Osteoblast (primary cell): ENCODE data around the gene SND1. TPM values are rescaled to one million over a fixed set of nuclear protein-coding genes. Genes with fewer than 3 reads are reported as not detected.

Experiments used
- DNase-seq: peaks from one replicate; pipeline ENCODE4 v3.0.0; 2011; ENCODE audit warnings: low spot score, mixed read lengths; ENCODE audit not compliant: insufficient read length; ENCODE audit errors: missing footprints
- H2AFZ ChIP-seq: 2 replicates; pipeline ENCODE4 v1.6.0; 2011; ENCODE audit warnings: mild to moderate bottlenecking, low read length
- H3K27ac ChIP-seq: 2 replicates; pipeline ENCODE4 v1.5.1; 2011; ENCODE audit warnings: mild to moderate bottlenecking, low read depth, low read length, moderate library complexity
- H3K27me3 ChIP-seq: 2 replicates; pipeline ENCODE4 v1.6.0; 2012; ENCODE audit warnings: mild to moderate bottlenecking, control low read depth, inconsistent platforms, low read length, moderate library complexity; ENCODE audit not compliant: insufficient read depth
- H3K36me3 ChIP-seq: 2 replicates; pipeline ENCODE4 v1.5.1; 2011; ENCODE audit warnings: mild to moderate bottlenecking, low read length, control low read depth, moderate library complexity; ENCODE audit not compliant: insufficient read depth
- H3K4me1 ChIP-seq: 2 replicates; pipeline ENCODE4 v1.5.1; 2011; ENCODE audit warnings: mild to moderate bottlenecking, low read length, control low read depth, moderate library complexity; ENCODE audit not compliant: insufficient read depth
- H3K4me2 ChIP-seq: 2 replicates; pipeline ENCODE4 v1.6.0; 2011; ENCODE audit warnings: mild to moderate bottlenecking, low read length; ENCODE audit not compliant: insufficient read depth
- H3K4me3 ChIP-seq: fragments of 200-600 bp; sonication (generic); 3 replicates; pipeline ENCODE4 v1.5.1; 2012; ENCODE audit warnings: mild to moderate bottlenecking, low read length, inconsistent platforms; ENCODE audit not compliant: insufficient read depth
- H3K79me2 ChIP-seq: 2 replicates; pipeline ENCODE4 v1.6.0; 2012; ENCODE audit warnings: mild to moderate bottlenecking, low read length, control low read depth, inconsistent platforms; ENCODE audit not compliant: insufficient read depth
- H3K9me3 ChIP-seq: 2 replicates; pipeline ENCODE4 v1.5.1; 2011; ENCODE audit warnings: low read depth, low read length, control low read depth
- H4K20me1 ChIP-seq: 2 replicates; pipeline ENCODE4 v1.6.0; 2012; ENCODE audit warnings: mild to moderate bottlenecking, low read length, control low read depth; ENCODE audit not compliant: insufficient read depth
- CTCF ChIP-seq: IDR thresholded peaks from 2 replicates; pipeline ENCODE4 v1.5.1; 2011; ENCODE audit warnings: mild to moderate bottlenecking, low read depth, low read length, moderate library complexity; ENCODE audit errors: extremely low read depth
- total RNA-seq: library from RNA; depleted of rRNA; stranded (reverse); fragments of >200 nt; gene quantifications from 2 replicates; pipeline ENCODE4 v1.2.3, GENCODE V29; 2012

SND1 gene
- total RNA-seq, 1 donor: 257 TPM

- H3K4me1 ChIP-seq: peaks cover 21% of the 10 kb centered on the region
- H3K4me3 ChIP-seq: no peak overlapping the region
- no peak for TF ChIP-seq CTCF
- no peaks in the 10 kb centered on the region for H3K27me3 ChIP-seq
- H3K36me3 ChIP-seq: peaks cover 3% of the 10 kb centered on the region
- H3K79me2 ChIP-seq: peaks cover 2% of the 10 kb centered on the region
- peak overlapping the region; percentile 70 for H3K27ac ChIP-seq
- no peak overlapping the region for H3K4me2 ChIP-seq
- H2AFZ ChIP-seq: no peak overlapping the region
- no peaks in the 10 kb centered on the region for H3K9me3 ChIP-seq
- H4K20me1 ChIP-seq: peaks cover 34% of the 10 kb centered on the region
- no peak for DNase-seq
Measured at GRCh38 chr7:128057909-128058308, 405.9 kb downstream of the SND1 start.

GRCh38 chr7:128059143-128059988 is 407.4 kb downstream of the SND1 start:
- Histone ChIP-seq H3K79me2 (peaks cover 2% of the 10 kb centered on the region), H4K20me1 (peaks cover 43% of the 10 kb centered on the region), H3K27me3 (no peaks in the 10 kb centered on the region), H3K4me2 (no peak overlapping the region), H3K9me3 (no peaks in the 10 kb centered on the region), H2AFZ (no peak overlapping the region), H3K27ac (no peak overlapping the region), H3K36me3 (no peaks in the 10 kb centered on the region), H3K4me3 (no peak overlapping the region), H3K4me1 (peaks cover 21% of the 10 kb centered on the region)
- TF ChIP-seq CTCF: no peak
- DNase-seq: no peak

GRCh38 chr7:128060018-128060417 is 408.0 kb downstream of the SND1 start:
- Histone ChIP-seq H3K4me3 (no peak overlapping the region), H2AFZ (no peak overlapping the region), H3K4me2 (no peak overlapping the region), H4K20me1 (peaks cover 45% of the 10 kb centered on the region), H3K36me3 (no peaks in the 10 kb centered on the region), H3K27me3 (no peaks in the 10 kb centered on the region), H3K9me3 (no peaks in the 10 kb centered on the region), H3K4me1 (peaks cover 21% of the 10 kb centered on the region), H3K27ac (no peak overlapping the region), H3K79me2 (peaks cover 2% of the 10 kb centered on the region)
- no peak for TF ChIP-seq CTCF
- DNase-seq: no peak

GRCh38 chr7:128063088-128063487 is 411.1 kb downstream of the SND1 start:
- DNase-seq: no peak
- Histone ChIP-seq H4K20me1 (peaks cover 37% of the 10 kb centered on the region), H2AFZ (no peak overlapping the region)

More at GRCh38 chr7:128063088-128063487, 411.1 kb downstream of the SND1 start:
- Histone ChIP-seq H3K36me3 (no peaks in the 10 kb centered on the region), H3K27ac (no peak overlapping the region), H3K4me2 (no peak overlapping the region), H3K4me3 (no peak overlapping the region), H3K27me3 (no peaks in the 10 kb centered on the region), H3K4me1 (no peaks in the 10 kb centered on the region), H3K9me3 (no peaks in the 10 kb centered on the region), H3K79me2 (peaks cover 2% of the 10 kb centered on the region)
- no peak for TF ChIP-seq CTCF
